ENCODE measurements around the gene PRKG1.

DNA sequence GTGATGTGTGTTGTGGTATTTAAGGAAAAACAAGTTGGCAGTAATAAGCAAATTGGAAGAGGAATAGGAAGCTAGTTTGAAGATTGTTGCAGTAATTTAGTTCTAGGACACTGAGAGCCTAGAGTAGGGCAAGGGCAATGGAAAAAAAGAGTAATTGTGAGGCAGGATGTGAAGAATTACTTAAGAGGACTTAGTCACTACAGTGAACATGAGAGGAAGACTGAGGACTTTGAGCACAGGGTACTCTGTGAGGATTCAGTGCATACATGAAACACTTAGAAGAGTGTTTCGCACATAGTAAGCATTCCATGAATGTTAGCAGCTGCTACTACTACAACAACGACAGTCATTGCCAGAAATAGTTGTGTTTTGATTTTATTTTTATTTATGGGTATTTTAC lies 1208.9 kb downstream of the PRKG1 start:
- TF ChIP-seq, protein P1, sequence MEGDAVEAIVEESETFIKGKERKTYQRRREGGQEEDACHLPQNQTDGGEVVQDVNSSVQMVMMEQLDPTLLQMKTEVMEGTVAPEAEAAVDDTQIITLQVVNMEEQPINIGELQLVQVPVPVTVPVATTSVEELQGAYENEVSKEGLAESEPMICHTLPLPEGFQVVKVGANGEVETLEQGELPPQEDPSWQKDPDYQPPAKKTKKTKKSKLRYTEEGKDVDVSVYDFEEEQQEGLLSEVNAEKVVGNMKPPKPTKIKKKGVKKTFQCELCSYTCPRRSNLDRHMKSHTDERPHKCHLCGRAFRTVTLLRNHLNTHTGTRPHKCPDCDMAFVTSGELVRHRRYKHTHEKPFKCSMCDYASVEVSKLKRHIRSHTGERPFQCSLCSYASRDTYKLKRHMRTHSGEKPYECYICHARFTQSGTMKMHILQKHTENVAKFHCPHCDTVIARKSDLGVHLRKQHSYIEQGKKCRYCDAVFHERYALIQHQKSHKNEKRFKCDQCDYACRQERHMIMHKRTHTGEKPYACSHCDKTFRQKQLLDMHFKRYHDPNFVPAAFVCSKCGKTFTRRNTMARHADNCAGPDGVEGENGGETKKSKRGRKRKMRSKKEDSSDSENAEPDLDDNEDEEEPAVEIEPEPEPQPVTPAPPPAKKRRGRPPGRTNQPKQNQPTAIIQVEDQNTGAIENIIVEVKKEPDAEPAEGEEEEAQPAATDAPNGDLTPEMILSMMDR (IDR thresholded peaks at IDR 0.05): no peak
- TF ChIP-seq ZFX (IDR thresholded peaks at IDR 0.05; ENCODE audit: borderline replicate concordance): no peak
